ENCODE measurements around the gene TMEM178A. TPM values are rescaled to one million over a fixed set of nuclear protein-coding genes. Genes with fewer than 3 reads are reported as not detected.

Gene TMEM178A
- total and polyA plus RNA-seq, 4 donors, result 1.4 to 4.8 (median 3.2) TPM

Other genes with a start within 250 kb of the TMEM178A start
- gene MAP4K3, start 228.6 kb upstream of the TMEM178A start, total RNA-seq, result 10 to 100 TPM; 38.6 to 97.9 TPM
- 10 to 100 TPM in 1 of 2 donors, 1 to 10 TPM in 1; 9.9 to 15.5 TPM for gene MAP4K3, start 228.6 kb upstream of the TMEM178A start, polyA plus RNA-seq
- gene THUMPD2, start 113.3 kb downstream of the TMEM178A start, total RNA-seq, result 10 to 100 TPM in 1 of 2 donors, 1 to 10 TPM in 1; 8.3 to 28.1 TPM
- gene THUMPD2, start 113.3 kb downstream of the TMEM178A start, polyA plus RNA-seq, result 10 to 100 TPM in 1 of 2 donors, 1 to 10 TPM in 1; 6.9 to 14.8 TPM